Upper lobe of left lung (tissue), 4 donors: ENCODE measurements around the gene KNDC1.

Experiments used
- CTCF ChIP-seq, 6 experiments: fragments of 450-650 bp in 4 of 6; fragments of 200-600 bp in 2 of 6; sonication (generic) in 2 of 6; IDR thresholded peaks; one replicate each; pipeline ENCODE4 v1.5.1; 2016 to 2019; ENCODE audit warnings: antibody characterized with exemption in 6 of 6
- EP300 ChIP-seq, 4 donors: sonication (generic); formaldehyde crosslinking; IDR thresholded peaks; one replicate each; pipeline ENCODE4 v1.5.1; 2017; ENCODE audit warnings: antibody characterized with exemption in 4 of 4, control low read depth in 2 of 4
- POLR2A ChIP-seq, 4 donors: fragments of 450-650 bp; IDR thresholded peaks; one replicate each; pipeline ENCODE4 v1.5.1; 2016 to 2017; ENCODE audit warnings: antibody characterized with exemption in 4 of 4, mild to moderate bottlenecking in 2 of 4

GRCh38 chr10:133255323-133255722 lies 95.3 kb downstream of the KNDC1 start:
- TF ChIP-seq CTCF (IDR thresholded peaks at IDR 0.05) (no peak), POLR2A (IDR thresholded peaks at IDR 0.05) (no peak), EP300 (IDR thresholded peaks at IDR 0.05) (no peak)
